Cerebellar cortex (tissue), 1 donor: ENCODE results near the gene CEP55.
A peak's percentile ranks its signal among the peaks of the same experiment; 100 is the strongest.
"Not testable (repeated sequence)": the region's sequence is repeated elsewhere in the genome, so short reads cannot be mapped to it uniquely, and the experiment has no call there.

Experiments
- DNase-seq: peaks from one replicate; pipeline ENCODE4 v3.0.0-alpha.2; 2015; ENCODE audit warnings: low spot score

CEP55 gene

DNA sequence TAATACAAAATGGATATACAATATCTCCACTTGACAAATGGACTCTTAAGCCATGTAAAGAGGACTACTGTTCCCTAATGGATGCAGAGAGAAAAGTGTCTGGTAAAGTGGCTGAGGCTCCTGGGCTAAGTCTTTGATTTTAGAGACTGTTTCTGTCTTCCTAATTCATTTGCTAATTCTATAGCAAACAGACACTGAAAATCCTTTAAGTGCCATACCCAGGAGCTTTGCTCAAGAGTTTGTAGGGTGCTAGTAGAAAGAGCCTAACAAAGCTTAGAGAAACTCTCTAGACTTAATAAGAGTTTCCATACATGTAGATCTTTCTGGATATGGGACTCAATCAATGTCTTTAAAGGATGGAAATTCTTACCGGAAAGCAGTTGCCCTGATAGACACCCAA, 16.7 kb downstream of the CEP55 start:
- DNase-seq, result no peak

- DNase-seq, result no peak
These were observed 18.1 kb downstream of the CEP55 start for GRCh38 chr10:93514521-93514920.

DNA sequence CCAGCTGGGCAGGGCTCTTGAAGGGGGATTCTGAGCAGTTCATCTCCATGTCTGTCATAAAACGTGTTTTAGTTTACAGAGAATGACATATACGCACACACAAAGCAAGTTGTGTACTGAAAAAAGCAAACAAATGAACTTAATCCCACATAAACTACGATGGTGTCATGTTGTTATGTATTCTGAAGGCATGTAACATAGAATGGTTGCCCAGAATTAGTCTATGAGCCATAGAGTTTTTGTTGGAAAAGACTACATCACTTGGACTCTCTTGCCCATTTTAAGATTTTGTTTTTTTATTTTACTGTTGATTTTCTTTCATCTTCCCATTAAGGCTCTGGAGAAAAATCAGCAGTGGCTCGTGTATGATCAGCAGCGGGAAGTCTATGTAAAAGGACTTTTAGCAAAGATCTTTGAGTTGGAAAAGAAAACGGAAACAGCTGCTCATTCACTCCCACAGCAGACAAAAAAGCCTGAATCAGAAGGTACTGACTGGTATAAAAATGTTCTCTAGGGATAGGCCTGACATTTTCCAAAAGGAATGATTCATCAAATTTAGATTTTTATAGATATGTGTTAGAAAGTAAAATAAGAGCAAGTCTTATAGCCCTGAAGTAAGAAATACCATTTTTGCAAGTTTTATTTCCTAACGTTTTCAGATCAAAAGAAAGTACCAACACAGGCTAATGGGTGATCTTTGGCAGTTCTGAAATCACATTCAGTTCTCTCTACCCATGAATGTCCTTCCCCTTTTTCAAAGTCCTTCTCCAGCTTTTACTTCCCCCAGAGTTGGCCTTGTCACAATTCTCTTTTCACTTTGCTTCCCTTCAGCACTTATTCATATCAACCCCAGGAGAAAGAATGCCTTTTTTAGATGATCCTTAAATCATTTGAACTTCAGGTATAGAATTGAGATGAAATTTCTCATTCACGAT, 18.9 kb downstream of the CEP55 start:
- no peak for DNase-seq

DNA sequence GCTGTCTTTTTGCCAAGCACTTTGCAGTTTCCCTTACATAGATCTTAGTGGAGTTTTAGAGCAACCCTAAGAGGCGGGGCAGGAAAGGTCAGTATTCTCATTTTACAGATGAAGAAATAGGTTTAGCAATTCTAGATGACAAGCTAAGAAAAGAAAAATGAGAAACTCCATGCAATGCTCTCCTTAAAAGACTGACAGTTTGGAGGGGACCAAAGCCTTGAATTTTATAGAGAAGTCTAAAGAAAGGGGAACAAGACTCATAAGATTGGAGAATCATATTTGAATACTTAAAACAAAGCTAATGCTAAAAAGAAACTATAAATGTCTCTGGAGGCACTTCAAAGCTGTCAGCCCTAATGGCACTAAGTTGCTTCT, 19.6 kb downstream of the CEP55 start:
- DNase-seq, result no peak

DNA sequence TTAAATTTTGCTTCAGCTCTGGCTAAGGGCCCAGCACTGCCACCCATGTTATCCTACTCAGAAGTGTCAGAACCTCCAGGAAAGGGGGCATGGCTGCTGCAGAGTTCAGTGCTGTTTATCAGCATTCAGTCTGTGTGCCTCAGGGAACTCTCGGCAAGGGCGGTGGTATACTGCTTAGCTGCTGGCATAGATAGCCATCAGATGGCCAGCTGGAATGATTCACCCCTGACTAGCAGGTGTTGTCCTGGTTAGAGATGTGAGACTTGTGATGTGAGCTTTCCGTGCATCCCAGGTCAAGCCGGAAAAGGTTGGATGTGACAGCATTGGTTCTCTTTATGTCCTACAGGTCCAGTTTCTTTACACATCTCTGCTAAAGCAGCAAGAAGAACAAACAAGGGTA, 22.1 kb downstream of the CEP55 start:
- no peak for DNase-seq

DNA sequence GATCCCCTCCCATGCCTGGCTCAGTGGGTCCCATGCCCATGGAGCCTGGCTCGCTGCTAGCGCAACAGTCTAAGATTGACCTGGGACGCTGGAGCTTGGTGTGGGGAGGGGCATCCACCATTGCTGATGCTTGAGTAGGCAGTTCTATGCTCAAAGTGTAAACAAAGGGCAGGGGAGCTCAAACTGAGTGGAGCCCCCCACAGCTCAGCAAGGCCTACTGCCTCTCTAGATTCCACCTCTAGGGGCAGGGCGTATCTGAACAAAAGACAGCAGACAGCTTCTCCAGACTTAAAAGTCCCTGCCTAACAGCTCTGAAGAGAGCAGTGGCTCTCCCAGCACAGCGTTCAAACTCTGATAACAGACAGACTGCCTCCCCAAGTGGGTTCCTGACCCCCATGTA, 38.9 kb downstream of the CEP55 start:
- no peak for DNase-seq

GRCh38 chr10:93540871-93541270, 44.5 kb downstream of the CEP55 start:
- DNase-seq, result not testable (repeated sequence)

DNA sequence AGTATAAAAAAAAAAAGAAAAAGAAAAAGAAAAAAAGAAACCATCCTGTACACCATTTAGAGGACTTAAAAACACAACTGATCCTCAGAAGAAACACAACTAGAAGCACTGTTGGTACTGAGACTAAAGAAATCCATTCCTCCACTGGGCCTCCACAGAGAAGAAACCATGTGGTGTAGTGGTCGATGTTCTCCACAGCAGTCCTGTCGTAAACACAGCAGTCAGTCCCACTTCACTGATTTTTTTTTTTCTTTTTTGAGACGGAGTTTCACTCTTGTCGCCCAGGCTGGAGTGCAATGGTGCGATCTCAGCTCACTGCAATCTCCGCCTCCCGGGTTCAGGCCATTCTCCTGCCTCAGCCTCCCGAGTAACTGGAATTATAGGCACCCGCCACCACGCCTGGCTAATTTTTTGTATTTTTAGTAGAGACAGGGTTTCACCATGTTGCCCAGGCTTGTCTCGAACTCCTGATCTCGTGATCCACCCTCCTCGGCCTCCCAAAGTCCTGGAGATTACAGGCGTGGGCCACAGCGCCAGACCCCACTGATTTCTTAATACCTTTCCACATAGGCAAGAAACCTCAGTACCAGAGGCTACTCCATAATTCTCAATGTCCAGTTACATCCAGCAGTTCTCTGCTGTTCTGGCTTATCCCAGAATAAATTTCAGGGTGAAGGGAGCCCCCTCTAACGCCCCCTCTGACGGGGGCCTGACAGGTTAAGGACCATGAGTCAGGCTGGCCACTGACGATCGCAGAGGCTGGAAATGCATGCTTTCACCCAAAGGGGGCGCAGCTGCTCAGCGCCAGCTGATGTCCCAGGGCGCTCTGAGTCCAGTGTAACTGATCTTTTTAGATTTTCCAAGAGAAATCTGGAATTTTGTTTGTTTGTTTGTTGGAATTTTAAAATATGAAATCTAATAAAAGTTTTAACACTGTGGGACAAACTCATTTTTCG, 45.3 kb downstream of the CEP55 start:
- DNase-seq, result peak; percentile 14

GRCh38 chr10:93542358-93542791, 46.0 kb downstream of the CEP55 start:
- DNase-seq, result peak; percentile 21

DNA sequence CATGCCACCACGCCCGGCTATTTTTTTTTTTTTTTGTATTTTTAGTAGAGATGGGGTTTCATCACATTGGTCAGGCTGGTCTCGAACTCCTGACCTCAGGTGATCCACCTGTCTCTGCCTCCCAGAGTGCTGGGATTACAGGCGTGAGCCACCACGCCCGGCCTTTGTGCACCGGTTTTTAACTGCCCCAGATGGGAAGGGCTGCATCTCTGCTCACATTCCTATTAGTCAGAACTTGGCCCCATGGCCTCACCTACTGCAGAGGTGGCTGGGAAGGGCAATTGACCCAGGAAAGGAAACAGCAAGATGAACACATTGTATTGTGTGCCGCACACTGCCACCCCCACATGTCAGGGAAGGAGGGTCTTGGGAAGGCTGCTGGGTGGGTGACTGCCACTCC, 50.6 kb downstream of the CEP55 start:
- DNase-seq, result not testable (repeated sequence)

DNA sequence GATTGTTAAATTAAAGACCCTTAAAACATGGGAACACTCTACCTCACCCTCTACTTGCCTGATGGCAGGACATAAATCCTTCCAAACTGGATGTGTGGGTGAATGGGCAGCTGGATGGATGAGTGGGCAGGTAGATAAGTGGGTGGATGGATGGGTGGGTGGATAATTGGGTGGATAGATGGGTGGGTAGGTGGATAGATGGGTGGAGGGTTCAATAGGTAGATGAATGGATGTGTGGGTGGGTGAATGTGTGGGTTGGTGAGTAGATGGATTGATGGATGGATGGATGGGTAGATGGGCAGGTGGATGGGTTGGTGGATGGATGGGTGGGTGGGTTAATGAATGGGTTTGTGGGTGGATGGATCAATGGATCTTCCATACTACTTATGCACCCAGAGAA, 51.1 kb downstream of the CEP55 start:
- no peak for DNase-seq

DNA sequence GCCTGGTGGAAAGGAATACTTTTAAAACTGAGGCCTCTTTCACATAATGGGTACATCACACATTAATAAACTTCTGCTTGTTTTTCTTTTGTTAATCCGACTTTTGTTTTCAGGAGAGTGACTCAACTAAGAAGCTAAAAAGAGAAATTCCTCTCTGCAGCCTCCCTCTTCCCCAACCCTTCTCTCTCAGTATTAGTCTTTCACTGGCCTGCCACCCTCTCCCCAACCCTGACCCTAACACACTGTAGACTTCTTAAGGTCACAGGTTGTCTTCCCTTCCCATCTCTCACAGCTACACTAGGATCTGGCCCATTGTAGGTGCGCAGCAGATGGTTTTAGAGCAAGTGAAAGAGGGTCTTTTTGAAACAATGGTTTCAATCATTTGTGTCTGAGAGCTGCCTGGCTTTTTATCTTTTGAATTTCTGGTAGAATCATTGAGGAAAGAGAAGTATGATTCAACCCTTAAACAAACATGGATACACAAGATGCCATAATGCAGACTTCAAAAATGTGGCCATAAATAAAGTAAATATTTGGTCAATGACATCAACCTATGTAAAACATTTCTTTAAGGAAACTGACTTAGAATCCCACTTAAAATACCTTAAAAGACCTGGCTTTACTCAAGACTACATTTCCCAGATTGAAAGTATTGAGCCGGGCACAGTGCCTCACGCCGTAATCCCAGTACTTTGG, 52.1 kb downstream of the CEP55 start:
- DNase-seq, result no peak

DNA sequence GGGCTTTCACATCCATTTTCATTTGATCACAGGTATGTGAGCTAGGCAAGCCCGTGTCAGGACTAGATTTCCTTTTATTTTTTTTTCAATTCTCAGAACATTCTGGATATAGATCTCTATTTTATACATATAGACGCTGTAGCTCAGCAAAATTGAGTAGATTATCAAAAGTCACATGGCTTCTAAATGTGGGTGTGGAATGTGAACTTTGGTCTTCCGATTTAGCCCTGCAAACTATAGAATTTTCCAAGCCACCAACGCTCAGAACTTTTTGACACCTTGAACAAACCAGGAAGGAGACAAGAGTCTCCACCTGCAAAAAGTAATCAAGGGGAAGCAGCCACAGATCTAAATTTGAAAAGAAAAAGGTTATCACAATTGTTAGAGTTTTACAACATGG, 54.2 kb downstream of the CEP55 start:
- DNase-seq, result no peak

GRCh38 chr10:93552780-93553179, 56.4 kb downstream of the CEP55 start:
- DNase-seq, result no peak

GRCh38 chr10:93553482-93554315, 57.3 kb downstream of the CEP55 start:
- DNase-seq, result no peak

DNA sequence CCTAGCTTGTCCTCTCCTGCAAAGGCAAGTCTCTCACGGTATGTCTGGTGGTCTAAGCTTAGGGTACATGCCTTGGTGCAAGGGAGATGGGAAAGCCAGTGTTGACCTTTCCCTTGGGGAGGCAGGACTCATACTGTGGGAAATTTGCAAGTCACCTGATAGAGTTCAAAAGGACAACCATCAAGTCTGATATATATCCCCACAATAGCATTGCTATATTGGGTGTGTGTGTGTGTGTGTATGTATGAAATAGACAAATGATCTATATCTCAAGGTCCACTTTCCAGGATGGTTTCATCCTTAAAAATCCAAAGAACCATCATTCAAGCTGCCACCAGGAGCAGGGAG, 57.9 kb downstream of the CEP55 start:
- no peak for DNase-seq

GRCh38 chr10:93554760-93555432, 58.5 kb downstream of the CEP55 start:
- peak; percentile 71 for DNase-seq

DNA sequence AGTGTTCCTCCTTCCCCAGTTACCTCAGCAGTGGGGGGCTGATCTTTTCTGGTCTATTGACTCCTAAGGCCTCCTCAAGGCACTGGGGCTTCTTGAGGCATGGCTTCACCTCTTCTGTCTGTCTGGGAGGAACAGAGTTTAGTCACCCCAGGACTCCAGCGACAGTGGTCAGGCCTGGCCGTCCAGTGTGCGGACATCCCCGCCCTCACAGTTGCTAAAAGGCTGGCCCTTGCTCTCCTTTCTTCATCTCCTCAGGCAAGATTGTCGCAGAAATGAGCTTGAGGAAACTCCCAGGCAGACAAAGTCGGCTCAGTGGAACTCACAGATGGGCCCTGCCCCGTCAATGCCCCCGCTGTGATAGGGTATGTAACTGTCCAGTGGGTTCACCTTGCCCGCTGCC, 63.1 kb downstream of the CEP55 start:
- no peak for DNase-seq

DNA sequence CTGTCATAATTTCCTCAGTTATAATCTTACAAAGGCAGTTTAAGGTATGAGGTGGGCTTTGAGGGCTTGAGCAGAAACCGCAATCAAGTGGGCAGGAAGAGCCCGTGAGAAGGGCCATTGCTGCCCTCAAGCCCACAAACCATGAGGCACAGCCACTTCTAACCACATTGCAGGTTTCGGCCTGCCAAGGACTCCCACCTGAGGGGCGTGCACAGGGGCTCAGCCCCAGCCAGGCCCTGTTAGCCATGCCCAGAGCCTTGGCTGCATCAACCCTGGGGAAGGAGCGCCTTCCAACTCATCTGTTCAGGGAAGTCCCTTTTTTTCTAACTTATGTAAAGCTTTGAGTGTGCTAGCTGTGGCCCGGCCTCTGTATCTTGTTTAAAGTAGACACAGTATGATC, 64.1 kb downstream of the CEP55 start:
- DNase-seq, result no peak

GRCh38 chr10:93565446-93565845, 69.0 kb downstream of the CEP55 start:
- DNase-seq, result no peak
